H7 (cell line): ENCODE data around the gene KCNJ11. TPM values are rescaled to one million over a fixed set of nuclear protein-coding genes. Genes with fewer than 3 reads are reported as not detected.

Experiments used
- DNase-seq: peaks from one replicate; pipeline ENCODE4 v3.0.0; 2012
- H3K27me3 ChIP-seq: 2 replicates; pipeline ENCODE4 v1.6.0; 2011; ENCODE audit warnings: mild to moderate bottlenecking, low read length; ENCODE audit not compliant: control insufficient read depth, insufficient read depth
- H3K36me3 ChIP-seq: replicated peaks from 2 replicates; pipeline ENCODE4 v1.5.1; 2011; ENCODE audit warnings: low read length; ENCODE audit not compliant: control insufficient read depth, insufficient read depth
- H3K4me3 ChIP-seq: 2 replicates; pipeline ENCODE4 v1.5.1; 2011; ENCODE audit warnings: low read depth, mild to moderate bottlenecking, control low read depth, low read length, moderate library complexity; ENCODE audit not compliant: insufficient read depth
- total RNA-seq: library from RNA; depleted of rRNA; stranded (reverse); fragments of >200 nt; shearing (Covaris generic); gene quantifications from 2 replicates; pipeline ENCODE4 v1.2.3, GENCODE V29; 2014

The KCNJ11 gene
- total RNA-seq, 1 experiment from 2014 or later = 2.1 TPM

GRCh38 chr11:17402486-17402885 lies 14.0 kb upstream of the KCNJ11 start:
- H3K36me3 ChIP-seq = no peaks in the 10 kb centered on the region
- H3K27me3 ChIP-seq = no peaks in the 10 kb centered on the region
- no peak for DNase-seq
- no peak overlapping the region for H3K4me3 ChIP-seq

DNA sequence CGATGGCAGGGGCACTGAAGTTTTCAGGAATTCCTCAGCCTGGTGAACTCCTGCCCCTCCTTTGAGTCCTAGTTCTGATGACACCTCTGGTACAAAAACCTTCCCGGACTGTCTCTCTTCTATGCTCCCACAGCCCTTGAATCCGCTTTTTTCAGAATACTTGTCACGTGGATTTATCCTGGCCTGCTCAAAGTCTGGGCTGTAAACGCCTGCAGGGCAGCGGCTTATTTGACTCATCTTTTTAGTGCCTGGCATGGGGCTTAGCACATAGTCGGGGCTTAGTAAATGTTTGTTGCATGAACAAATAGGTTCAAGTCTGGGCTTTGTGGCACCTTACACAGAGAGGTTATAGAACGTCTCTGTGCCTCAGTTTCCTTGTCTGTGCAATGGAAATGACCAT lies 13.4 kb upstream of the KCNJ11 start:
- no peak for DNase-seq
- Histone ChIP-seq H3K27me3 (no peaks in the 10 kb centered on the region), H3K36me3 (no peaks in the 10 kb centered on the region), H3K4me3 (no peak overlapping the region)

DNA sequence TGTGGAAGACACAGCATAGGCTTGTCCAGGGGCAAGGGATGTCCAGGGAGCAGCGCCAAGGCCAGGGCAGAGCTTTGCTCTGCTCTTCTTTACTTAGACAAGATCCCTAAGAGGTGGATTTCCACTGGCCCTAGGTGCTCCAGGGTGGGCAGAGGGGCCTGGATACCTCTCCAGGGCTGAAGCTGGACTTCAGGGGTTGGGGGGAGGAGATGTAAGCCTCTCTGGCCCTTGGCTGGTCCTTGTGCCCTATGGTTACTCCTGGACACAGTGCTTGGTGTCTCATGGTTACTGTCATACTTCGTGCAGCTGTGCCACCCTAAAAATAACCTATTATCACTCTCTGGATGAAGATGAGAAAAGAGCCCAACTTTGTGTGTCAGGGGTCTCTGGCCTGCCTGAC lies 12.9 kb upstream of the KCNJ11 start:
- Histone ChIP-seq H3K4me3 (no peak overlapping the region), H3K27me3 (no peaks in the 10 kb centered on the region), H3K36me3 (no peaks in the 10 kb centered on the region)
- no peak for DNase-seq

GRCh38 chr11:17400048-17400775 lies 11.8 kb upstream of the KCNJ11 start:
- Histone ChIP-seq H3K4me3 (no peak overlapping the region), H3K27me3 (no peaks in the 10 kb centered on the region), H3K36me3 (no peaks in the 10 kb centered on the region)
- peak; percentile 19 for DNase-seq

GRCh38 chr11:17399236-17399635 lies 10.8 kb upstream of the KCNJ11 start:
- peak; percentile 7 for DNase-seq
- H3K27me3 ChIP-seq = no peaks in the 10 kb centered on the region
- no peak overlapping the region for H3K4me3 ChIP-seq
- H3K36me3 ChIP-seq = no peaks in the 10 kb centered on the region

- DNase-seq = no peak
- Histone ChIP-seq H3K27me3 (no peaks in the 10 kb centered on the region), H3K36me3 (no peaks in the 10 kb centered on the region), H3K4me3 (no peak overlapping the region)
Measured at GRCh38 chr11:17397311-17398002, 9.0 kb upstream of the KCNJ11 start.

- Histone ChIP-seq H3K4me3 (no peak overlapping the region), H3K27me3 (no peaks in the 10 kb centered on the region), H3K36me3 (no peaks in the 10 kb centered on the region)
- DNase-seq = peak; percentile 43
Measured at GRCh38 chr11:17396598-17397310, 8.3 kb upstream of the KCNJ11 start.

- peak; percentile 33 for DNase-seq
- no peak overlapping the region for H3K4me3 ChIP-seq
- H3K36me3 ChIP-seq = no peaks in the 10 kb centered on the region
- no peaks in the 10 kb centered on the region for H3K27me3 ChIP-seq
Measured at GRCh38 chr11:17395978-17396377, 7.5 kb upstream of the KCNJ11 start.

DNA sequence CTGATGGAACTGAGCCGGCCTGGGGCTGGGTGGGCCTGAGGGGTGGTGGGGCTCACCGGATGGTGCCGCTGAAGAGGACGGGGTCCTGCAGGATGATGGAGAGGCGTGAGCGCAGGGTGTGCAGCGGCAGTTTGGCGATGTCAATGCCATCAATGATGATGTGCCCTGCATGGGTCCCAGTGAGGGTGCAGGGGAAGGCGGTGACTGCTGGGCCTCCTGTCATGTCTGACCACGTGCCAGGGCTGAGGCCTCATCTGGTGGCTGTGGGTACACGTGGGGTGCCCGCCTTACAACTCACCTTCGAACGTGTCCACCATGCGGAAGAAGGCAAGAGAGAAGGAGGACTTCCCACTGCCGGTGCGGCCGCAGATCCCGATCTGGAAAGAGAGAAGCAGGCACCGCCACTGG lies 7.1 kb upstream of the KCNJ11 start:
- Histone ChIP-seq H3K27me3 (peaks cover 2% of the 10 kb centered on the region; the same call in 1 of the 2 replicates), H3K36me3 (no peaks in the 10 kb centered on the region), H3K4me3 (no peak overlapping the region)
- no peak for DNase-seq

- no peak overlapping the region for H3K4me3 ChIP-seq
- H3K27me3 ChIP-seq = peaks cover 3% of the 10 kb centered on the region; the same call in 1 of the 2 replicates
- H3K36me3 ChIP-seq = no peaks in the 10 kb centered on the region
- DNase-seq = peak; percentile 71
Measured at GRCh38 chr11:17394743-17395390, 6.4 kb upstream of the KCNJ11 start.

DNA sequence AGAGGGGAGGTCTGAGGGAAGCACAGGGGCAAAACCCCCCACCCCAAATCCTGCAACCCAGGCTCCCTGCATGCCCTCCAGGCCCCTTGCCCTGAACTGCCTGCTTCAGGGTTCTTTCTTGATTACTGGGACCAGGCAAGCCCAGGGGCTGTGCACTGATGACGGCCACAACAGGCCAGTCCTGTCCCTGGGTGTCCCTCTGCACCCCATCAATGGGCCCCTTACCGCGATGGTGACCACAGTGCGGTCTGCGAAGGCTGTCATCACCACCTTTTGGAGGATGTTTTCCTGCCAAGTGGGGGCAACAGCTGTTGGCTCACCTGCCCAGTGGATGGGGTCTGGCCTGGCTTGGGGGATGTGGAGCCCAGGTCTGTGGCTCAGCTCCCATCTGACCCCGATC lies 5.0 kb upstream of the KCNJ11 start:
- H3K27me3 ChIP-seq = peaks cover 8% of the 10 kb centered on the region; the same call in 1 of the 2 replicates
- H3K4me3 ChIP-seq = no peak overlapping the region
- peak; percentile 38 for DNase-seq
- no peaks in the 10 kb centered on the region for H3K36me3 ChIP-seq

GRCh38 chr11:17392872-17393271 lies 4.4 kb upstream of the KCNJ11 start:
- Histone ChIP-seq H3K27me3 (peaks cover 12% of the 10 kb centered on the region; the same call in 1 of the 2 replicates), H3K4me3 (no peak overlapping the region), H3K36me3 (no peaks in the 10 kb centered on the region)
- DNase-seq = peak; percentile 29

- Histone ChIP-seq H3K4me3 (no peak overlapping the region), H3K36me3 (no peaks in the 10 kb centered on the region), H3K27me3 (peaks cover 12% of the 10 kb centered on the region; the same call in 1 of the 2 replicates)
- DNase-seq = peak; percentile 16
Measured at GRCh38 chr11:17391493-17392355, 3.3 kb upstream of the KCNJ11 start.
